NCI-H2081 treated with DMSO at 0.1 percent for 48 hours (cell line): ENCODE data around the gene TSEN34.

Source experiments
- DNase-seq: peaks from one replicate; lab custom pipeline; 2025; lab: John Stamatoyannopoulos, UW

The TSEN34 gene

GRCh38 chr19:54191011-54191810 is at the start of gene TSEN34:
Gene TSEN34 (plus strand): TSS chr19:54191308. CDS start chr19:54191365, 57 bp downstream.
- DNase-seq, result no peak

DNA sequence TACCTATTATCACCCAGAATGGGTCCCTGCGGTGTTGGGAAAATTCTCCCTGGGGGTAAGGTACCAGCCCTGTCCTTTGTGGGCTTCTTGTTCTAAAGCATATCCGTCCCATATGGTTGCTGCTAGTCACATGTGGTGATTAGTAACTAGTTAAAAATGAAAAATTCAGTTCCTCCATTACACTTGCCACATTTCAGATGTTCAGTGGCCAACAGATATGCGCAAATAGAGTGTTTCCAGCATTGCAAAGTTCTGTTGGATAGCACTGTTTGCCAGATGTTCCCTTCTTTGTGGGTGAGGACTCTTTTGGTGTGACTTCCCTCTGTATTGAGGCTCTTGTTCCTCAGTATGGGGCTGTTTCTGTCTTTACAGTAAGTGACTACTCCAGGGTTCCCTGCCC is 49.8 kb upstream of the TSEN34 start:
- DNase-seq, result no peak

DNA sequence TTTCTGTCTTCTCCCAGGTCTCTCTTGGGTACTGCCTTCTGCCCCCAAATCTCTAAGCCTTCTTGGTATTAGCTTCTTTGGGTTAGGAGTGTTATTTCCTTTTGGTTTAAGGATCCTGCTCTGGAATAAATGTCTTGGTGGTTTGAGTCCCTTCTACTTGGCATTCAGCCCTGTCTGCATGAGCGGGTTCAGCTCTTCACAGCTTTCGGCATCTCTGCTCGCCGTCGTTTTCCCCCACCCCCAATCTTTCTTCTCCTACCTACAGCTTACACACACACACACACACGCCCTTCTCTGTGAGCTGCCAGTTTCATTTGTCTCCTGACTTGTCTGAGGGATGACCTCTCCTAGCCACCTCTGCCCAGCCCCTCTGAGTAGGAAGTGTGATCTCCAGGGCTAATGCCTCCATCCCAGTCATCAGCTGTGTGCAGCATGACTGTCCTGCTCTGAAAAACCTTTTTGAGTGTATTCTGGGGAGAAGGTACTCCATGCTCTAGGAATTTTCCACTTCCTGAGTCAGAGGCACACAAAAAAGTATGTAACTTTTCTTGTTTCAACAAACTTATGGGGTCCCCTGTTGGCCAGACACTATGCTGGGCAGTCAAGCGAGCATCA is 48.8 kb upstream of the TSEN34 start:
- no peak for DNase-seq

DNA sequence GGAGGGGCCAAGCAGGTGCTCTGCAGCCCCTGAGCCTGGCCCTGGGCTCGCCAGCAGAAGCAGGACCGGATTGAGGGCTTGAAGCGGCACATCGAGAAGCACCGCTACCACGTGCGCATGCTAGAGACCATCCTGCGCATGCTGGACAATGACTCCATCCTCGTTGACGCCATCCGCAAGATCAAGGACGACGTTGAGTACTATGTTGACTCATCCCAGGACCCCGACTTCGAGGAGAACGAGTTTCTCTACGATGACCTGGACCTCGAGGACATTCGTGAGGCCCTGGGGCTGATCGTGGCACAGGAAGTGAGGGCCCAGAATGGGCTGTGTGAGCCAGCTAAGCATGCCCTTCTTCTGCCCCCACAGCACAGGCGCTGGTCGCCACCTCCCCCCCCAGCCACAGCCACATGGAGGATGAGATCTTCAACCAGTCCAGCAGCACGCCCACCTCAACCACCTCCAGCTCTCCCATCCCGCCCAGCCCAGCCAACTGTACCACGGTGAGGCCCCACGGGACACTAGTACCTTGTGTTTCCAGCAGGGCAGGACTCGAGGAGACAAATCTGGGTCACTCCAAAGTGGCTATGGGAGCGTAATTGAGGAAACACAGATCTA is 45.5 kb upstream of the TSEN34 start:
- DNase-seq, result no peak

- DNase-seq, result no peak
Observed at GRCh38 chr19:54147676-54148075, 43.4 kb upstream of the TSEN34 start.

GRCh38 chr19:54148158-54148557 is 43.0 kb upstream of the TSEN34 start:
- DNase-seq, result no peak

DNA sequence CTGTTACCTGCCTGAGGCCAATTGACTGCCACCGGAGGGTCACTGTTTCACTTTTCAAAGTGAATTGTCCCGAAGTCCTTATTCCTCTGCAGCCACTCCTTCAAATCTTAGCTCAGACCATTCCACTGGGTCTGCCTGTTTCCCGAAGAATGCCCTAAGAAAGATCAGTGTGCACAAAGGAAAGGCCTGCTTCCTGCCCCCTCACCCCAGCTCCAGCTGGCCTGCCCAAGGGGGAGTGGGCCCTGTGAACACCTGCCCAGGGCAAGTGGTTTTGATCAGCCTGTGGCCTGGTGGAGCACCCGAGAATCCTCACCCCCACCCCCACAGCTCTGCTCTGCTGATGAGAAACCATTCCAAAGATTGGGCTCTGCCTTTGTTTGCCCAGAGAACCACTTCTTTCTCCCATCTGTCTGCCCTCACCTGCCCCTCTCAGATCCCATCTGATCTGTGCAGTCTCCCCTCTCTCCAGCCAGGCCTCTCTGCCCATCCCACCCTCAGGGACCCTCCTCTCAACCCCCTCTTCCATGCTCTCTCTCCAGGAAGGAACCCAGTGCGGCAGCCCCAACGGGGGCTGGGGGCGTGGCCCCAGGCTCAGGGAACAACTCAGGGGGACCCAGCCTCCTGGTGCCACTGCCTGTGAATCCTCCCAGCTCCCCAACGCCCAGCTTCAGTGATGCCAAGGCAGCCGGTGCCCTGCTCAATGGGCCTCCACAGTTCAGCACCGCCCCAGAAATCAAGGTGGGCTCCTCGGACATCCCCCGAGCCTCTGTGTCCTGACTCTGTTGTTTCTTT is 41.9 kb upstream of the TSEN34 start:
- DNase-seq, result no peak

GRCh38 chr19:54151362-54152035 is 39.6 kb upstream of the TSEN34 start:
- DNase-seq, result no peak

GRCh38 chr19:54152267-54152666 is 38.8 kb upstream of the TSEN34 start:
- DNase-seq, result no peak

DNA sequence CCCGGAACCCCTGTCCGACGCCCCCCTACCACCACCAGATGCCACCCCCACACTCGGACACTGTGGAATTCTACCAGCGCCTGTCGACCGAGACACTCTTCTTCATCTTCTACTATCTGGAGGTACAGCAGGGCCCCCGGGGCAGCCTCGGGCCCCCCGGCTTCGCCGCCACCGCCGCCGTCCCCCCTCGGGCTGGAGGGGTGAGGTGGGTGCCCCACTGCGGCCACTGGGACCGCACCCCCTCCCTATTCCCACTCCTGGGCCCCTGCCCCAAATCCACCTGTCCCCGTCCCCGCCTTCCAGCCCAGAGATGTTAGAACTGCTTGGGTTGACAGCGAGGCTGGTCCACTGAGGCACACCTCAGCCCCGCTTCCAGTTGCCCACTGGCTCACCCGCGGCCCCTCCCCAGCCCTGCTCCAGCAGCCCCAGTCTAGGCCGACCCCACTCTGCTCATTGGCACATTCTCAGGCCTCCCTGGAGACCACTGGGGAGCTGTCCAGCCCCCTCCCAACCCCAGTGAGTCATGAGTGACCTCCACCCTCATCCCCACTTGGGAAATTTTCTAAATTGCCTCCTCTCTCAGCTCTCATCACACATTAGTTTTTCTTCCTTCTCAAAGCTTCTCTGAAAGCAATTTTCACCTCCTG is 38.1 kb upstream of the TSEN34 start:
- DNase-seq, result no peak

DNA sequence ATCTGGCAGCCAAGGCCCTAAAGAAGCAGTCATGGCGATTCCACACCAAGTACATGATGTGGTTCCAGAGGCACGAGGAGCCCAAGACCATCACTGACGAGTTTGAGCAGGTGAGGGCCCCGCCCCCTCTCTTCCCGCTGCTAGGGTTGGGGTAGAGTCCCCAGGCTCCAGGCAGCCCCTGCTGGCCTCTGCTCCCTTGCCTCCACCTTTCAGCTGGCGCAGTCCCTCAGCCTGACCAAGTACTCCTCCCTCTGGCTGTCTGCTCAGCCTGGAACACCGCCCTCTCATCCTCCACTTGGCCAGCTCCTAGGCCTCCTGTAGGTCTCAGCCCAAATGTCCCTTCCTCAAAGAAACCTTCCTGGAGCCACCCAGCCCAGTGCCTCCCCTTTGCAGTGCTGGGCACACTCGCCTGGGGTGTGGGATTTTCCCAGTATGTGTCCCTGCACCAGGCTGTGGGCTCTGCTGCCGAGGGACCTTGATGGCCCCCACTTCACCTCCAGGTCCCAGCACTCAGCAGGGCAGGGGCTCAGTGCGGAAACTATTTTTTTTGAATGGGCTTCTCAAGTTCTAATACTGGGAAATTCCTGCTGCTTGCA is 37.3 kb upstream of the TSEN34 start:
- no peak for DNase-seq

GRCh38 chr19:54154603-54155345 is 36.3 kb upstream of the TSEN34 start:
- no peak for DNase-seq

GRCh38 chr19:54155694-54156093 is 35.4 kb upstream of the TSEN34 start:
- no peak for DNase-seq

- DNase-seq, result no peak
Observed at GRCh38 chr19:54156490-54156889, 34.6 kb upstream of the TSEN34 start.

DNA sequence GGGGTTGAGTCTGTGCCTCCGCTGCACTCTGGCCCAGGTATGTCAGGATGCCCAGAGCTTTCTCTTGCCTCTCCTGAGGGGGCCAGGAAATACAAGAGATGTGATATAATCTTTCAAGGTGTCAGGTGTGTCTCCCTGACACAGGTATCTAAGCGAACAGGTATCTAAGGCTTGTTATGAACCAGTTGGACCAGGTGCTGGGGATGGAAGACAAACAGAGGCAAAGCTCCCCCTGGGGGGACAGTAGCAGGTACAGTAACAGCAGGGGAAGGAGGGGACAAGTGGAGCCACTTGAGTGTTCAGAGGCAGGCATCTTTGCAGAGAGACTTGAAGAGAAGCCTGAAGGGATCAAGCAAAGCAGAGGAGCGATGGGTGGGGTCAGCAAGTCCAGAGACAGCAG is 34.2 kb upstream of the TSEN34 start:
- DNase-seq, result no peak

- no peak for DNase-seq
Observed at GRCh38 chr19:54158812-54159351, 32.2 kb upstream of the TSEN34 start.

DNA sequence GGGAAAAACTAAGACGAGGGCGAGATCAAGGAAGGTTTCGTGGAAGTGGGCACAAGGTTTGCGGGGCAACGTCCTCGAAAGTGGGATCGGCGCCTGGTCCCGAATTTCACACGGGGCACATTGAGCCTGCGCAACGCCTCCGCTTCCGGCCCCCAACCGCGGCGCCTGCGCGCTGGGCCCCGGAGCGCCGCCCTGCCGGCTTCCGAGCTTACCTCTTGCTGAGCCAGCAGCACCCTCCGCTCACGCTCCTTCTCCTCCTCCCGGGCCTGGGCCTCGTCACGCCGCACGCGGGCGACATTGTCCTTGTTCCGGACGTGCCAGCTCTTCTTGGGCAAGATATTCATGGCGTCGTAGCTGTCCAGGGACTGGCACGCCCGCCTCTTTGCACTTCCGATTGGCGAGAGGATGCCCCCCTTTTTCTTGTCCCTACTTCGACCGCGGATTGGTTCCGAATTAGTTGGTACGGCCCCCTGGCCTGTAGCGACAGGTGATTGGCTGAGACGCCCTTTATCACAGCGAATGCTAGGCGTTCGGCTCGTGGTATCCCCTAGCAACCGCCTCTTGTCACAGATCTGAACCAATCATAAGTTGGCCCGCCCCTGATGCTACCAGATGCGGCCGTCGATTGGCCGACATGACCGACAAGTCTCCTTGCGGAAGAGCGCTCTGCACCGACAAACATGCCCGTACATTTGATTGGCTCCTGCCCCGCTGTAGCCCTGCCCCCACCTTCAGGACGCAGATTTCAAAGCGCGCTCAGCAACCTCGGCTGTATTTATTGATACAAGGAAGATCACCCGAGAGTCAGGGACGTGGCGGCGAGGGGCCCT is 31.5 kb upstream of the TSEN34 start, which contains the start of gene LENG1:
TSS of gene LENG1 (minus strand) at position 370 of the 830 bp plus-strand sequence. CDS start at position 344, 26 bp downstream.
- peak; percentile 99 for DNase-seq

DNA sequence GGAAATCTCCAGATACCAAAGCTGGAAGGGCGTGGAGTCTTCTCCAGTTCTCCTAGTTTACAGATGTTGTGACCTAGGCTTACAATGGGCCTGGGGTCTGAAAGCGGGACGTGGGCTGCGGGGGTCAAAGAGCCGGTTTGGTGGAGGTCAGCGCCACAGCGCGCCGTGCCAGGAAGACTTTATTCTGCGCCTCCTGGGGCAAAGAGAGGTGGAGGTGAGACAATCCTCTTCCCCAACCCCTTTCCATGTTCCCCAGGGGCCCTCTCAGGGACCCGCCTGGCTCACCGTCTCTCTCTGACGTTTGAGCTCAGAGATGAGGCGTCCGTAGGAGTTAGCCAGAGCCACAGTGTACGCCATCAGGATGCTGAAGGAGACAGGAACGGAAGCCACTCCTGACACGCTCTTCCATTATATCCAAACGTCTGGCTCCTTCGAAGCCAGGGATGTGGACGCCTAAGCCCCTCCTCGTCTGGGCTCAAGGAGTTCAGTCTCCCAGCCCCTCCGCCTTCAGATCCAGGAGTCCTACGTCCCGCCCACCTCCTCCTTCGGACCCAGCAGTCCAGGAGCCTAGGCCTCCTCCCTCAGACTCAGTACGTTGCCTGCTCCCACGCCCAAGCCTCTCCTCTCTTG is 30.8 kb upstream of the TSEN34 start:
- DNase-seq, result no peak
